ENCODE results near the gene MAP2K4.

The MAP2K4 gene

DNA sequence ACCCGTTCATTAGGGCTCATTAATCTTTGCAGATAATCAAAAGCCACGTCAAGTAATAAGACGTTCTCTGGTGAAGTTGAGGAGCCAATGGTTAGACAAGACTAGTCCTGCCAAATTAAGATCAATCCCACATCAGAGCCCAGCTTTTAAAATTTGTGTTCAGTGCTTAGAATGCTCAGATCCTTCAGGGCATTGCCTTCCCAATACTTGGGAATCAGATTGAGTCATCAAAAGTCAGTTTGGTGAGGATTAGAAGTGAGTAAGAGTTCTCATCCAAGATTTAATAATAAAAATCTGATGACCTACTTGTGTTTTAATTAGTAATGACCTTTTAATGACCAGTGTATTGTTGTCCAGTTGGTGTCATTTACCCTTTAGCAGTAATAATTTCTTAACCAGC, 19.8 kb downstream of the MAP2K4 start:
- no peak for DNase-seq

DNA sequence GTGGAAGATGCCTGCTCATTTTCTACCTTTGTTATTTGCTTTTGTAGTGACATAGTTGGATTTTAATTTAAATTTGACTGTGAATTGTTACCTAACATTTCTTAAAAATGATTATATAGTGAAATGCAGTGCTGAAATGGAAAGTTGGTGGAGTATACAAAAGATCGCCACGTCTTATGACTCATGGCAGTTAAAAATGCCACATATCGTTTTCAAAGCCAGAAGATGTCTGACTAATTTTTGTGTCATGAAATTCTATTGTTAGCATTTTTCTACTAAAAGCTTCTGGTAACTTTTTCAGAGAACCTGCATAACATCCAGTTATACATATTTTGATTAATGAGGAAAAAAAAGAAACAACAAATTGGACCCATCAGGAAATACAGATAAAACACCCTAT, 20.6 kb downstream of the MAP2K4 start:
- DNase-seq, result no peak

DNA sequence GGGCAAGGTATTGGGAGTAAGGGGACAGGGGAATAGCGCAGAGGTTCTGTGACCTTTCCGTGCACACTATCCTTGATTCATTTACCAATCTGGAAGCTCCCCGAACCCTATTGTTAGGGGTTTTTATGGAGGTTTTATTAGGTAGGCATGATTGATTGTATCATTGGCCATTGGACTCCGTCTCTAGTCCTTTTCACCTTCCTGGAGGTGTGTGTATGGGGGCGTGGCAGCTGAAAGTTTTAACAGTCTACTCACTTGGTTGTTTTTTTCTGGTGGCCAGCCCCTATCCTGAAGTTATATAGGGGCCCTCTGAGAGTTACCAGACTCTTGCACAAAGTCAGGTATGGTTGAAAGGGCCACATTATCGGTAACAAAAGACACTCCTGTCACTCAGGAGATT, 23.0 kb downstream of the MAP2K4 start:
- no peak for DNase-seq

DNA sequence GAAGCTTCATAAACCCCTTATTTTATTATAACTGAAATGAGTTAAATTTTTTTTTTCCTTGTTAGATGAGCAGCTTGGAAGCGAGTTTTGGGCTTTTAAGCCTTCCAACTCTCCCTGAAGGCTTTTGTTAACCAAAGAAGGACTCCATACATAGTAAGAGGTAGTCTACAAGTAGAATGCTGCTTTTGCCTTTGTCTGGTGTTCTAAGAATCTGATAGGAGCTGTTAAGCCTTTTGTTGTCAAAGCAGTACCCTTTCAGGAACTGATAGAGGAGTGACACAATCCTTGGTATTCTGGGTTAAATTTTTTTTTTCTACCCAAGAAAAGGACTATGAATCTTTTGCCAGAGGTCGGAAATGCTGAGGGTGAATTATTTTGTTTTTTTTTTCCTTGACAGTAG, 26.1 kb downstream of the MAP2K4 start:
- DNase-seq, result no peak

DNA sequence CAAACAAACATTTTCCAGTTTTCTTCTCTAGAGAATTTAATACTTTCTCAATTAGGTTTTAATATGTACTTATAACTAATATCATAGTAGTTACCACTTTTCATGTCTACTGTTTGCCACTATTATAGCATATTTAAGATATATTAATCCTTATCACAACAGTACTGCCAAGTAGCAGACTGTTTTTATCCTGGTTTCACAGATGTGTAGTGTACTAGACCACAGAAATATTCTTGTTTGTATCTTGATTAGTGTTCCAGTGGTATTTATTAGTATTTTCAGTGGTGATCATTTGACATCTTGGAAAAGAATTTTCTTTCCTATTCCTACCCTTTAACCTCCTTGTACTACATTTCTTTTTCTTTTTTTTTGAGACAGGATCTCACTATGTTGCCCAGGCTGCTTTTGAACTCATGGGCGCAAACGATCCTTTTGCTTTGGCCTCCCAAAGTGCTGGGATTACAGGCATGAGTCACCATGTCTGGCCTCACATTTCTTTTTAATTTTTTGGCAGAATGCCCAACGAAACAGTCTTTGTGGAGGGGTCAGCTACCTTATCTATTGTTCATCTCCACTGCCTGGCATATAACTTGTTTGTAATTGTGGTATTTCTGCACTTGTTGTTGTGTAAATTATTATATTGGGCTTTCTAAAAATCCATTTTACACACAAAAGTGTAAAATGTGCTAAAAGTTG, 27.2 kb downstream of the MAP2K4 start:
- DNase-seq, result no peak

DNA sequence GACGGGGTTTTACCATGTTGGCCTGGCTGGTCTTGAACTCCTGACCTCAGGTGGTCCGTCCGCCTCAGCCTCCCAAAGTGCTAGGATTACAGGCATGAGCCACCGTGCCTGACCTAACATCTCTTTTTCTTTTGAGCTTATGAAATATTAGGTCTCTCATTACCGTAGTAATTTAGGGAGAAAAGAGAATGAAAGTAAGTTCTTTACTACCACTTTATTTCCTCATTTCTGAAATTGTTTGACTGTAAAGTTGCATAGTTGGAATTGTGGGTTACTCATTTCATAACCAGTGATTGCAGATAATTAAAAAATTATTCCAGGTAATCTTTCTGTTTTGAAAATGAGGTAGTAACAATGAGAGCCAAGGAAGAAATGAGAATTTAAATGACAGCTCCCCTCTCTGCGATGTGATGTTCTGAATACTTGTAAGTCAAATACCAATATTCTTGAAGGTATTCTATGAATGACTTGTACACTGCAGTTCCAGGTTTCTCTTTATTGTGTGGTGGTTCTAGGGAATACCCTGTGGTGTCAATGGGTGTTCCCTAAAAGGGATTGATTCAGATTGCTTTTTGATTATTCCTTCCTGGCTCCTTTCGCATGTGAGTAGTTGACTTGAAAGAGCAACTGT, 28.3 kb downstream of the MAP2K4 start:
- no peak for DNase-seq

DNA sequence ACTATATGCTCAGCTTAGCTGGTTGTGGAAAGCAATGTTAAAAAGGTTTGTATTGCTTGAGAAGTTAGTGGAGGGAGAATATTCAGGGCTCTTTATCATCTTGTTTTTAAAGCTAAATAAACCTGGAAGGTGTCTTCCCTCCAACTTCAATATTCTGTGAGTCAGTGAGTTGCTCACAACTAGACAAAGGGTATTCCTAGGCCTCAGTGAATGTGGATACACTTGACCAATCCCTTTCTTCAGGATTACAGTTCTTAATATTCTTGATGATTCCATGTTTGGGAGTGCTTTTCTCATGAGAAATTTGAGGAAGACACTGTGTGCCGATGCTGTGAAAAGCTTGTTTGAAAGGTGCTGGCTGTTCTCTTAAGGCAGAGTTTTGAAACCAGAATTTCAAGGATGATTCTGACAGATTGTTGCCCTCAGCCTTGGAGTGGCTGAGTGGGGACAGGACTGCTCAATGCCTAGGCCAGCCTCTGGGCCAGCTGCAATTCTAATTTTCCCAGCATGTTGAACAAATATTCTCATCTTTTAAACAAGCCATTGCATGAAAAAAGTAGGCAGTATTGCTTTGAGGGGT, 30.1 kb downstream of the MAP2K4 start:
- no peak for DNase-seq

DNA sequence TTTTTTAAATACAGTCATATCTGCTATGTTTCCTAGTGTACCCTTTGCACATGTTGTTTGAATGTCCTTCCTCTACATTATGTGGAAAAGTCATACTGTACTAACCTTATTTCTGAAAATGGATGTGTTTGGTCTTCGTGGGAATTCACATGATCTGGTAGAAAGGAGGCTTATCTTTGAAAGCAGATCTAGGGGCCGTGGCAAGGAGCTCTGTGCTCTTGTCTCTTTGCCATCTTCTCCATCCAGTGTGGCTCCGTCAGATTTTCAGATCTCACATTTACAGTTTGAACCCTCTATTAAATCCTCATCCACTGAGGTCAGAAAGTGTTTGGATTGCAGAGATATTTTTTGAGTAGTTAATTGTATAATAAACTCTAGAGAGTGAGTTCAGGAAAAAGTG, 32.9 kb downstream of the MAP2K4 start:
- DNase-seq, result no peak

DNA sequence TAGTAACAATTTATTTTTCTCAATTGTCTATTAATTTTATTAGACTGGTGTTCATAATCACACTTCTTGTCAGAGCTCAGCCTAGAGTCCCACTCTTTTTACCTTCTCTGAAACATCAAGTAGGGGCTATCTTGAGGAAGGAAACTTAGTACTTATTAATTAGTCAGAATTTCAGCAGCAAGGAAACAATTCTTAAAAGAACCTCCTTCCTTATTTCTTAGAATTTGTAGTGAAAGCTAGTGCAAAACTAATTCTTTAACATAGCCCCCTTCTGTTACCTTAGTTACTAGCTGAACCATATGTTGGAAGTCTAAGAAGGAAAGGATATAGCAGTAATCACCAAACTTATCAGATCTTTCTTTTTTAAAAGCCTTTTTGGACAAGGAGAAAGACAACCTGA, 35.2 kb downstream of the MAP2K4 start:
- DNase-seq, result no peak

DNA sequence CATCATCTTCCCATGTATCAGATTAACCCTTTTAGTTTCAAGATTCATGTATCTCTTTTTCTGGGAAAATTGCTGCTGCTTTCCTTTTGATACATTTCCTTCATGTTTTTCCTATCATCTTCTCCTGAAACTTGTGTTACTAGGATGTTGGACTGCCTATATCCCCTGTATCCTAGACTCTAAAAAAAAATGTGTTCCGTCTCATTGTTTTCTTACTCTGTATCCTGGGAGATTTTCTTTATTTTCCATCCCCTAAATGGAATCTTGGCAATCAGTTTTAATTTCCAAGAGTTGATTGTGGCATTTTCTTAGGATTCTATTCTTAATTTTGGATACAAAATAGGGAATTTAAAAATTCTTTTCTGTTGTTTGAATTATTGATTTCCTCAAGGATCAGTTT, 36.8 kb downstream of the MAP2K4 start:
- DNase-seq, result no peak

DNA sequence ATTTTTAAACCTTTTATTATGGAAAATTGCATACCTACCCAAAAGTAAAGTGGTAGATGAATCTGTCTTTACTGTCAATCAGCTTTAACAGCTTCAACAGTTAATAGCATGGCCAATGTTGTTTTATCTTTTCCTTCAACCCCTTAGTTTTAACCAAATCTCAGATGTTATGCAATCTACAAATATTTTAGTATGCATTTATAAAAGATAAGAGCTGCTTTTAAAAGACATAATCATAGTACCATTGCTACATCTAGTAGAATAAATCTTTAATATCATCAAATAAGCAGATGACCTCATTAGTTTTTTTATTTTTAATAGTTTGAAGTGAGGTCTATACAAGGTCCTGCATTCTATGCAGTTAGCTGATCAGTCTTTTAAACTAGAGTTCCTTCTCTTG, 37.9 kb downstream of the MAP2K4 start:
- no peak for DNase-seq

DNA sequence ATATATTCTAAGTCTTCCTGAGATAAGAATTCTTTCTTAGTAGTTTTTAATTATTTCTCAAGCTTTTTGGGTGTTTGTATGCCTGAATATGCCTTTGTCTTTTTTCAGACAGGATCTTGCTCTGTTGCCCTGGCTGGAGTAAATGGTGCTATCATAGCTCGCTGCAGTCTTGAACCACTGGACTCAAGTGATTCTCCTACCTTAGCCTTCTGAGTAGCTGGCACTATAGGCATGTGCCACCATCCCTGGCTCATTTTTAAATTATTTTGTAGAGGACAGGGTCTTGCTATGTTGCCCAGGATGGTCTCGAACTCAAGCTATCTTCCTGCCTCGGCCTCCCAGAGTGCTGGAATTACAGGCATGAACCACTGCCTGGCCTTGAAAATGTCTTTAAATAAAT, 41.6 kb downstream of the MAP2K4 start:
- DNase-seq, result no peak

DNA sequence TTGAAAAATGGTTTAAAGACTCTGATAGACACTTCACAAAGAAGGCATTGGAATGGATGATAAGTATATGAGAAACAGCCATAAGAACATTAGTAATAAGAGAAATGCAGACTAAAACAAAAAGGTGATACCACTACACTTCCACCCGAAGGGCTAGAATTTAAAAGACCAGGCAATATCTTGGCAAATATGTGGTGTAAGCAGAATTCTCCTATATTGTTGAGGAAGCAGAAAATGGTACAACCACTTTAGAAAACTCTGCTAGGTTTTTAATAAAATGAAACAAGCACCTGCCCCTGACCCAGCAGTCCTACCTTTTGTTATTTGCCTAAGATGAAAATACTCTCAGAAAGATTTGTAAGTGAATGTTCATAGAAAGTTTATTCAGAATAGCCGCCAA, 43.7 kb downstream of the MAP2K4 start:
- DNase-seq, result no peak

DNA sequence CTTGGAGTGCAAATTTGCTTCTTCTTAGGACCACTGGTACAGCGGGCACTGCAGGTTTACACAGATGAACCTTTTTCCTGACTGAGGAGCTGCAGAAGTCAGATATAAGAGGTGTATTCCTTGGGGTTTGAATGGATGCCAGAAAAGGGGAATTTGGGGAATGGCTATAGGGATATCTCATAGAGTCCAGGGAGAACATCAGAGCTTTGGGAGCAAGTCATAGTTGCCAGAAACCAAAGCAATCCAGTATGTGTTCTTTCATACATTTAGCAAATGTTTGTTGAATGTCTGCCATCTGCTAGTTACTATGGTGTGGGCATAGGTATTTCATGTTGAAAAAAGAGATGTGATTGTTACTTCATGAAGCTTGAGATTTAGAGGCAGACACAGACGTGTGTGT, 46.8 kb downstream of the MAP2K4 start:
- no peak for DNase-seq

DNA sequence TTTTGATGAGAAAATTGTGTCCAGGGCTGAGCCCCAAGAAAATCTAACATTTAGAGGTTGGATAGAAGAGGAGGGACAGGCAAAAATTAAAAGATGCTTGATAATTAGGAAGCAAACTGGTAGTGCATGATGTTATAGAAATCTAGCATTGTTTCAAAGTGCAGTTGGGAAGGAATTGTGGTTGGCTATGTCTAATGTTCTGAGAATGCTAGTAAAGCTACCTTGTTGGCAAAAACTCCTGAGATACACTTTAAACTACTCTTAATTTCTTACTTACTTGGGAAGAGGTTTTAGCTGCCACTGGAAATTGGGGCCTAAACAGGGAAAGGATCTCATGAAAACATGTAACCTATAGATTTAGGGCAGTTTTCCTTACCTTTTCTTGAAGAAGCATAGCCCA, 48.3 kb downstream of the MAP2K4 start:
- DNase-seq, result no peak

DNA sequence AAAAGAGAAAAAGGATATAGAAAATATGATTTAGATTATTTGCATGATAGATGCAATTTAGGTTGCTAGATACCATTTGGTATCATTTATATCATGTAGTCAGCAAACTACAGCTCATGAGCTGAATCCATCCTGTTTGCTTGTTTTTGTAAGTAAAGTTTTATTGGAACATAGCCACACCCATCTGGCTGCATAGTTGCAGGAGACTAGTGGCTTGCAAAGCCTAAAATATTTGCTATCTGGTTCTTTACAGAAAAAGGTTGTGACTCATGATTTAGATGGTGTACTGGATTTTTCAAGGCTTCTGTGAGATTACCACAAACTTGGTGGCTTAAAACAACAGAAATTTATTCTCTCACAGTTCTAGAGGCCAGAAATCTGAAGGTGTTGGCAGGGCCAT, 49.9 kb downstream of the MAP2K4 start:
- no peak for DNase-seq

DNA sequence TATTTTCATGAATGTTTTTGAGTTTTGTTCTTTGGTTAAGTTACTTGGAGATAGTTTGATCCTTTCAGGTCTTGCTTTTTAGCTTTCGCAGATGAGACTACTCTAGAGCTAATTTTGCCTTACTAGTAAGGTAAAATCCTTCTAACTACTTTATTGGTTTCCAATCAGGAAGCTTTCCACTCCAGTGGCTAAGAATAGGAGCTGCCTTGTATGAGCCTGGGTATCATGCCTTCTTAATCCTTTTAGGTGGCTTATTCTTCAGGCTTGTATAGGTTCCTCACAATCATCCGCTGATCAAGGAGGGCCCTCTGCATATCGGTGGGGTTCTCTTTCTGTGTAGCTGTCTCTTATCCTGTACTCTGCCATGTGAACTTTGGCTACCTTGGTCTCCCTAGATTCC, 53.7 kb downstream of the MAP2K4 start:
- DNase-seq, result no peak

DNA sequence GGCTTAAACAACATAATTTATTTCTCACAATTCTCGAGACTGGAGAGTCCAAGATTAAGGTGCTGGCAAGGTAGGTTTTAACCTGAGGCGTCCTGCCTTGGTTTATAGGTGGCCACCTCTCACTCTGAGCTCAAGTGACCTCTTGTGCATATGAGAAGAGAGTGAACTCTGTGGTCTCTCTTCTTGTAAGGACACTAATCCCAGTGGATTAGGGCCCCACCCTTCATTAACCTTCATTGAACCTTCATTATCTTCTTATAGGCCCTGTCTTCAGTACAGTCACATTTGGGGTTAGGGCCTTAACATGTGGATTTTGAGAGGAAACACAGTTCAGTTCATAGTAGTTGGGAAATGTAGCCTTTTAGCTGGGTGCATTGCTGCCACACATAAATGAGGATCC, 57.1 kb downstream of the MAP2K4 start:
- no peak for DNase-seq

DNA sequence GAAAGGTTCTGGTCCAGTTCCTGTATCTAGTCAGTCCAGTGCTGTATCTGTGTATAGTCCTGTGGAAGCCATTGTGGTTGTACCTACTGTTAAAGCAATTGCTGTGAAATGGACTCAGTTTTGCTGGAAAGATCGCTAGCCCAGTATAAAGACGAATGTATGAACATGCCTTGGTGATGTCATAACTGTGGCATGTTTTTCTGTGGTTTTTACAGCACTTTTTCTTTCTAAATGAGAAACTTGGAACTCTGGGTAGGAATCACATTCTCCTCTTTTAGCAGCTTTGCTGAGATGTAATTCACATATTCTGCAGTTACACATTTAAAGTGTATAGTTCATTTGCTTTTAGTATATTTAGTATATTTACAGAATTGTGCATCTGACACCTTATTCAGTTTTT, 58.1 kb downstream of the MAP2K4 start:
- DNase-seq, result no peak

DNA sequence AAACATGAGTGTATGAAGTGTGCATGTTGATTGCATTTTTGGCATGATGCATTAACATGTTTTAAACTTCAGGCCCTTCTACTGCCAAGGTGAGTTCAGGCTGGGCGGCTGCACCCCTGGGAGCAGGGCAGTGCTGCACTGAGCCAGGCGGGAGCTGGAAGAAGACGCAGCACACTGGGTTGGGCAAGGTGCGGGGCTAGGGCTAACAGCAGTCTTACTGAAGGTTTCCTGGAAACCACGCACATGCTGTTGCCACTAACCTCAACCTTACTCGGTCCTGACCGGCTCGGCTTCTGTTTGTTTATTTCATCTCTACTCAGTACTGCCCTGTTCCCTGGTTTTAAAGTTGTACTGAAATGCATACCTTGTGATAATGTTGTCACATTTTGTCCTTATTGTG, 61.0 kb downstream of the MAP2K4 start:
- no peak for DNase-seq

DNA sequence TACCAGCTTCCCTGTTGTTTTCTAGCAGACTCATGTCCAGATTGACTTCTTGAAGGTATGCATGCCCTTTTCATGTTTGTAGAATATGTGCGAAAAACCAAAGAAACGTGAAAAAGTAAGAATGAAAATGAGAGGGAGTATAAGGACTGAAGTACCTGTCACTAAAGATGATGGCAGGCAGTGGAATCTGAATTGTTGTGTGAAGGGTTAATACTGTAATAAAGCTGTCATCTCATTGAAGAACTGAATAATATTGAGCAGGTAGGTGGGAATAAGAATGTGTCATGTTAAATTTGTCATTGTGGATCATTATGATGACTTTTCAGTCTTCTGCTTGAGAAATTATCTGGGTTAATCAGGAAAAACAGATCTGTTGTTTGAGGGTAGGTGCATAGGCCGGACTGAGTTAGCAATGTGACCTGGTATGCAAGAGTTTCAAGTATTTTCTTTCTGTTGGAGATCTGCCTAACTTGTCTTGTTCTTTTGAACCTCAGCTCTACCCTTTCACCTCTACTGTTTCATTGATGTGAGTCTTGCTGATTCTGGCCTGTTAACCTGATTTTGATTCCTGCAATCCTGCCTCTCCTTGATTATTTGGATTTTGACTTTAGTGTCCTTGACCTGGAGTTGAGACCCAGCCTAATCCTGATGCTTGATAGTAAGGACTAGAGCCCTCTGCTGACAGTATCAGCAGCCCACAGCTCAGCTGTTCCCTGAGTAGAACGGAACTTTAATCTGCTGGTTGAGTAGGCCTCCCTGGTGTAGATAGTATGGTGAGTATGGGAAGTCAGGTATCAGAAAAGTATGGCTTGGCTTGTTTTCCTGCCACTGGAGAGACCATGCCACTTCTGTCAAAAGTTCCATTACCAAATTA, 64.6 kb downstream of the MAP2K4 start:
- no peak for DNase-seq

DNA sequence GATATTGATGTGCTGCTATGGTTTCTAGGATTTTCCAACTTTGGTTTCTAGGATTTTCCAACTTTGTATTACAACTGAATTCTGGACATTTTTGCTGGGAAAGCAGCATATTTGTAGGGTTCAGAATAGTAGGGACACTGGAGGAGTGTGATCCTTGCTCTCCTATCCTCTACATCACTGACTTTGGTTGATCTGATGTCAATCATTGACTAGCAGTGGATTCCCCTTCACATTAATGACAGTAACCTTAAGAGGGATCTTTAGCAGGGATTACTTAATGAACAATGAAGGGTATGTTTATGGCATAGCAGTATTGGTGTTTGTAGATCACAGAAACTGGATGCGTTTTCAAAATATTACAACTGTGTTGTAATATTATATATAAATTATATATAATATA, 67.4 kb downstream of the MAP2K4 start:
- no peak for DNase-seq

DNA sequence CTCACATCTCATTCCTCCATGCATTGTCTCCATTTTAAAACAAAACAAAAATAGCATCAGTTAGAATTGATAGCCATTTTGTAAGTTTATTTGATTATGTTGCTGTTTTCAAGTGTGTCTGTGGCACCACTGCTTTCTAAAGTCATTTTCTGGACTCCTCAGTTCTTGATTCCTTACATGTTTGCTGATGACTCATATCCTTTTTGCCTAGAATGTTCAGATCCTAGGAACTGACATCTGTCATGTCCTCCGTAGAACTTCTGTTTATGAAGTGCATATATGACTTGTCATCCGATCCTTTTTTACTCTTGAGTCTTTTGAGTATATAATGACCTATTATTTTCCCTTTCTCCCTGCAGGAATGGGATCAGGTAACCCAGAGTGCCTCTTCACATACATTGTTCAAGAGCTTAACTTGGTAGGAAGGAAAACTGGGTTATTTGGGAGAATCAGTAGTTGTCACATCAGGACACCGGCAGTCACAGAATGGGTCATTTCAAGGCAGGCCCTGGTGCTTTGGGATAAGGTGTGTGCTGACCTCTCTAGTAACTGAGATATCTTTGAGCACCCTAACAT, 69.2 kb downstream of the MAP2K4 start:
- DNase-seq, result no peak

DNA sequence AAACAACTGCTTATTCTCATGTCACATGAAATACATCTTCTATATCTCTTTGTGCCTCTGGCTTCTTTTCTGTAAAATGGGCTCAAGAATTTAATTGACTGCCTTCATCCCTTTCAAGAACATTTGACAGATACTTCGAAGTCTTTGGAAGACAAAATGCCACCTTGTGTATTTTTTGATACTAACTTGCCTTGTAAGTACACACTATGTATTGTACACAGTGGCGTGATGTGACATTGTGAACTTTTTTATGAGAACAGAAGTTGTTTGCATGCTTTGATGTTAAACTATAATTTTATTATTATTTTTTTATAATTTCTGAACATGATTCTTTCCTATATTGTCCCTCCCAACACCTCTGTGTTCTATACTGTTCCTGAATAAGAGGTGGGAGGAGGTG, 73.7 kb downstream of the MAP2K4 start:
- no peak for DNase-seq
